GM10266 (cell line): ENCODE measurements around the gene TRRAP.

Experiments
- DNase-seq: peaks from one replicate; pipeline ENCODE4 v3.0.0; 2012; ENCODE audit errors: extremely low spot score
- CTCF ChIP-seq: IDR thresholded peaks from 2 replicates; pipeline ENCODE4 v1.5.1; 2012; ENCODE audit warnings: mild to moderate bottlenecking, low read depth; ENCODE audit not compliant: control insufficient read depth, insufficient read depth; ENCODE audit errors: missing control alignments

TRRAP gene

GRCh38 chr7:98910427-98910826 is 32.1 kb downstream of the TRRAP start:
- TF ChIP-seq CTCF = no peak

GRCh38 chr7:98911916-98912315 is 33.6 kb downstream of the TRRAP start:
- DNase-seq = no peak
- TF ChIP-seq CTCF = no peak

More at GRCh38 chr7:98910427-98910826, 32.1 kb downstream of the TRRAP start:
- DNase-seq = no peak

- no peak for TF ChIP-seq CTCF
- DNase-seq = no peak
These were observed 34.7 kb downstream of the TRRAP start for GRCh38 chr7:98913026-98913425.

GRCh38 chr7:98913612-98914011 is 35.3 kb downstream of the TRRAP start:
- no peak for DNase-seq
- TF ChIP-seq CTCF = no peak

GRCh38 chr7:98917331-98917730 is 39.0 kb downstream of the TRRAP start:
- no peak for DNase-seq
- TF ChIP-seq CTCF = no peak

GRCh38 chr7:98921608-98922372 is 43.5 kb downstream of the TRRAP start:
- TF ChIP-seq CTCF = no peak
- no peak for DNase-seq

GRCh38 chr7:98922392-98923187 is 44.3 kb downstream of the TRRAP start:
- DNase-seq = no peak
- no peak for TF ChIP-seq CTCF
